H54 (cell line): ENCODE data around the gene PNRC2.
"Not testable (repeated sequence)": the region's sequence is repeated elsewhere in the genome, so short reads cannot be mapped to it uniquely, and the experiment has no call there.

ENCODE experiments used
- DNase-seq: peaks from one replicate; pipeline ENCODE4 v3.0.0; 2011; ENCODE audit warnings: low spot score, mixed read lengths; ENCODE audit not compliant: insufficient read length
- FAIRE-seq: peaks from 3 replicates; lab custom pipeline; 2011; peaks lifted over from hg19 to GRCh38; lab: Jason Lieb, UNC
- POLR2A ChIP-seq: IDR thresholded peaks from 2 replicates; pipeline ENCODE4 v1.6.1; 2011; ENCODE audit warnings: low read depth, mild to moderate bottlenecking, low read length

PNRC2 gene

DNA sequence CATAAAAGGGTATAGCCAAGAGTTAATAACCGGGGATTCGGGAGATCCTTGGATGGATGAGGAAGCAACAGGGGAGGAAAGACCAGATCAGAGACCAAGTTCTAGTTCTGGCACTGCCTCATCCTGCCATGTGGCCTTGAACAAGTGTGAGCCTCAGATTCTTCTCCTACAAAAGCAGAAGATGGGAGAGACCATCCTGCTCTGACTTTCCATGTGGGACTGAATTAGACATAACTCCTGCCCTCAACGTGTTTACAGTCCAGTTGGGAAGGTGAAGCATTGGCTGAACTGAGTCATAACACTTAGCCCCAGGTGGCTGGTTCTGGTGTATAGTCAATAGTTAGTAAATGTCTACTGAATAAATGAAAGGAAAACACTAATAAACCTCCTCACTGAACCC is 34.3 kb upstream of the PNRC2 start:
- no peak for TF ChIP-seq POLR2A
- DNase-seq (no peak), FAIRE-seq (no peak)

DNA sequence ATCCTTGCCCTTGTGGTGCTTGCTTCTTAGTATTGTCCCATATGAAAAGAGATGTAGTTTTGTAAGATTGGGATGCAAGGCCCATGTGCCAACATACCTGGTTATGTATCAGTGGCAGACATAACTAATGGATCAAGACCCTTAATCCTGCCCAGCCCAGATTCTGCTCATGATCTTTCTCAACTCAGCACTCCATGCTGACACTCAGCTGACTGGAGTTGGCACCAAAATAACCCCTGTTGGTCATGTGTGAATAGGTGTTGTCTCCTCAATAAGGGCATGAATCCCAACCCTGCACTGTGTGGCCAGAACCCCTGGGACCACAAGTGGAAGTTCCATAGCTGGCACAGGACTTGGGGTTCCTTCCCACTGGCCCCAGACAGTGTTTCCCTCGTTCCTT is 32.5 kb upstream of the PNRC2 start:
- no peak for DNase-seq
- no peak for TF ChIP-seq POLR2A
- no peak for FAIRE-seq

DNA sequence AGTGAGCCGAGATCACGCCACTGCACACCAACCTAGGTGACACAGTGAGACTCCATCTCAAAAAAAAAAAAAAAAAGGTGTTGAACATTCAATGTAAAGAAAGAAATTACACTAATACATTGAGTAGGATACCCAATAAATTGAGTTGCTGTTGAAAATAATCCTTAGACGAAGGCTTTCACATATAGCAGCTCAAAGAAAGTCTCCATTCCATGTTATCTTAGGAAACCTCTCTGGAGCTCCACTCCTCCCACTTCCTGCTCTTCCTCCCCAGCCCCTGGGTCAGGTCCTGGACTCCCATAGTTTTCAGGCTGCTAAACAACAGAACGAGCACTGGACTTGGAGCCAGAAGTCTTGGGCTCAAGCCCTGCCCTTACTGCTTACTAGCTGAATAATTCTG is 30.8 kb upstream of the PNRC2 start:
- FAIRE-seq (no peak), DNase-seq (no peak)
- TF ChIP-seq POLR2A: no peak

DNA sequence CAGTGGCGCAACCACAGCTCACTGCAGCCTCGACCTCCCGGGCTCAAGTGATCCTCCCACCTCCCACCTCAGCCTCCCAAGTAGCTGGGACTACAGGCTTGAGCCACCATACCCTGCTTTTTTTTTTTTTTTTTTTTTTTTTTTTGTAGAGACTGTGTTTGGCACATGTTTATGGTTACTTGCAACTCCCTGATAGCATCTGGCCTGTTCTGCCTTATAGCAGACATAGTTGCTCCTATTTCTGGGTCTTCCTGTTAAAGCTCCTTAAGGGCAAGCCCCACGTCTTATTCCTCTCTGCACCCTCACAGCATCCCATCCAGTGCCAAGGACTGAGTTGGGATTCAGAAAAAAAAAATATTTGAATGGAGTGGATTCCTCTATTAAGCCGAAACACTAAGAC is 29.4 kb upstream of the PNRC2 start:
- DNase-seq (no peak), FAIRE-seq (no peak)
- TF ChIP-seq POLR2A: no peak

- TF ChIP-seq POLR2A: no peak
- FAIRE-seq (no peak), DNase-seq (no peak)
Measured at GRCh38 chr1:23930861-23931490, 28.7 kb upstream of the PNRC2 start.

- FAIRE-seq (no peak), DNase-seq (no peak)
- TF ChIP-seq POLR2A: no peak
Measured at GRCh38 chr1:23931491-23931880, 28.1 kb upstream of the PNRC2 start.

- no peak for FAIRE-seq
- TF ChIP-seq POLR2A: no peak
Measured at GRCh38 chr1:23936481-23937176, 23.0 kb upstream of the PNRC2 start.

DNA sequence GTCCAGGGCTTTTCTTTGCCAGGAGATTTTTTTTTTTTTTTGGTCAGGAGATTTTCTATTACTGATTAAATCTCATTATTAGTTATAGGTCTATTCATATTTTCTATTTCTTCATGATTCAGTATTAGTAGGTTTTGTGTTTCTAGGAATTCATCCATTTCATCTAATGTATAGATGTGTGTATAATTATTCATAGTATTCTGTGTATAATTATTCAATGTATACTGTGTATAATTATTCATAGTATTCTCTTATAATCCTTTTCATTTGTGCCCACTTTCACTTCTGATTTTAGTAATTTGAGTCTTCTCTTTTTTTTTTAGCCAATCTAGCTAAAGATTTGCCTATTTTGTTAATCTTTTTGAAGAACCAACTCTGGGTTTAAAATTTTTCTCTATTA is 12.3 kb upstream of the PNRC2 start:
- no peak for TF ChIP-seq POLR2A
- no peak for FAIRE-seq
- DNase-seq: no peak

More at GRCh38 chr1:23936481-23937176, 23.0 kb upstream of the PNRC2 start:
- no peak for DNase-seq

GRCh38 chr1:23953020-23953419 is 6.6 kb upstream of the PNRC2 start:
- FAIRE-seq (no peak), DNase-seq (no peak)
- TF ChIP-seq POLR2A: no peak

DNA sequence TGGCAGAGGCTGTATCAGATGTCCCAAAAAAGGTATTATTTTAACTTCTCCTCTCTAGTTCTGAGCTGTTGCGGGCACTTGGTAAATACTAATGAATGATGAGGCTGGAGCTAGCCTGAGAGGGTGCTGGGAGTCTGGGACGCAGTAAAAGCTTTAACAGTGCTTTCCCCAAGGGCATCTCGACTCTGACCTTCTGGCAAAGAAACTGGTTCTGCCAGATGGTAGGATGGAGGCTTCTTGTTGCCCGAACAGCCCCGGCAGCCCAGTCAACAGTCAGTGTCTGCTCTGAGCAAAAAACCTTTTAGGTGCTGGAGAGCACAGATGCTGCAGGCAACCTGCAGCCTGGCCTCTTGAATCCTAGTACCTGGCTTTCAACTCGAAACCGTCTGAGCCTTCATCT is 2.5 kb upstream of the PNRC2 start:
- no peak for TF ChIP-seq POLR2A
- FAIRE-seq: no peak
- DNase-seq: no peak

- DNase-seq, FAIRE-seq: not testable (repeated sequence)
Measured at GRCh38 chr1:23958040-23958809, 1.4 kb upstream of the PNRC2 start.

GRCh38 chr1:23958810-23959460 is 693 bp upstream of the PNRC2 start:
- TF ChIP-seq POLR2A: no peak; the same call in none of the 2 replicates
- FAIRE-seq: peak; percentile 97
- DNase-seq: peak; percentile 54

DNA sequence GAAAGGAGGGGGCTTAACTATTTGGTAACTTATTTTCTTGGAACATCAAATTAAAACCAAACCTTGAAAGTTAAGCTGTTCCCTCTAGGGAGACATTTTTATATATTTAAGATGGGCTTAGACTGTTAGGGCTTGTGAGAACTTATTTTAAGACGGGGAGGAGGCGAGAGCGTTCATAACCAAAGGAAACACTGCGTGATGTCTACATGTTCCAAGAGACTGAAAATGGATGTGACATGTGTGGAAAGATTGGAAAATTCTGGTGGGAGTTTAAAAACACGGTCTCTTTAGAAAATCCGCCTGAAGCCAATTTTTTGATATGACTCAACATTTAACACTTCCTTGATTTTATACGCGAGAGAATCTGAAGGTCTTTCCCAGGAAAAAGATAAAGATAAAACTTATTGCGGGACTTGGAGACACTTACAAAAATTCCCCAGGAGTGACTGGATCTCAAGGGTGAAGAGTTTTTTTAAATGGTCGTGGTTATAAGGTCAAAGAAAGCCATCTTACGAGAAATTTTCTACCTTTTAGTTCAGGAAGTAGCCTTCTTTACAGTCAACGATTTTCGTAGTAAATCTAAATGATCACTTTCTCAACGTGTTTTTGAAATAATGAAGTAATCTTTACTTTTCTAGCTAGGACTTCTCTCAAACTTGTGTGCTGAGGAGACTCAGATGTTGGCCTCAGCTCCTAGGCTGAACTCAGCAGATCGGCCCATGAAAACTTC is 828 bp downstream of the PNRC2 start:
- FAIRE-seq (peak; percentile 79), DNase-seq (no peak)
- no peak for TF ChIP-seq POLR2A
